Measurements from ENCODE around the gene OLFM4.

The OLFM4 gene

GRCh38 chr13:53014495-53015443, 13.8 kb upstream of the OLFM4 start:
- Histone ChIP-seq H3K4me3 (ENCODE audit: low read depth, low read length) (no peak overlapping the region), H3K36me3 (ENCODE audit: control insufficient read depth, insufficient read depth, low read length) (no peaks in the 10 kb centered on the region), H3K27ac (ENCODE audit: low read depth, low read length) (no peak overlapping the region), H3K9me3 (ENCODE audit: control insufficient read depth, insufficient read depth, low read length) (no peaks in the 10 kb centered on the region), H3K9ac (ENCODE audit: low read depth, low read length) (no peak overlapping the region), H3K27me3 (ENCODE audit: control insufficient read depth, insufficient read depth, low read length) (no peaks in the 10 kb centered on the region), H3K4me1 (ENCODE audit: control insufficient read depth, insufficient read depth, low read length) (no peaks in the 10 kb centered on the region)

DNA sequence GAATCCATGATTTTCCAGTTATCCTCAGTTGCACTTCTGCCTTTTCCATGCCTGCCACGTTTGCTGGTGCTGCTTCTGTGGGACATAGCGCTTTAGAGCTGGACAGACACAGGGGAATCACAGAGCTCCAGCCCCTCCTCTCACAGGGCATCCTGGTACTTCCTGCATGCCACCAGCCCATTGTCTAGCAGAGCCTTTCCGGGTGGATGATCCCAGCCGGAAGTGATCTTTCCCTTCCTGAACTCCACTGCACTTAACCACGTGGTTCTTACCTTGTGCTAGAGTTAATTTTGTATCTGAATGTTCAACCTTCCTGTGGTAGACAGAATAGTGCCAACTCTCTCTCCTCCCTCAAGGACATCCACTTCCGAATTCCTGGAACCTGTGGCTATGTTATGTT, 12.6 kb upstream of the OLFM4 start:
- H3K4me3 ChIP-seq (ENCODE audit: low read depth, low read length), result no peak overlapping the region
- H3K4me1 ChIP-seq (ENCODE audit: control insufficient read depth, insufficient read depth, low read length), result peaks cover 3% of the 10 kb centered on the region
- no peaks in the 10 kb centered on the region for H3K27me3 ChIP-seq (ENCODE audit: control insufficient read depth, insufficient read depth, low read length)
- H3K36me3 ChIP-seq (ENCODE audit: control insufficient read depth, insufficient read depth, low read length), result no peaks in the 10 kb centered on the region
- H3K27ac ChIP-seq (ENCODE audit: low read depth, low read length), result no peak overlapping the region
- H3K9ac ChIP-seq (ENCODE audit: low read depth, low read length), result no peak overlapping the region
- no peaks in the 10 kb centered on the region for H3K9me3 ChIP-seq (ENCODE audit: control insufficient read depth, insufficient read depth, low read length)

GRCh38 chr13:53017433-53017970, 11.1 kb upstream of the OLFM4 start:
- no peak overlapping the region for H3K4me3 ChIP-seq (ENCODE audit: low read depth, low read length)
- no peaks in the 10 kb centered on the region for H3K9me3 ChIP-seq (ENCODE audit: control insufficient read depth, insufficient read depth, low read length)
- peaks cover 14% of the 10 kb centered on the region for H3K4me1 ChIP-seq (ENCODE audit: control insufficient read depth, insufficient read depth, low read length)
- H3K27me3 ChIP-seq (ENCODE audit: control insufficient read depth, insufficient read depth, low read length), result no peaks in the 10 kb centered on the region
- H3K9ac ChIP-seq (ENCODE audit: low read depth, low read length), result no peak overlapping the region
- no peak overlapping the region for H3K27ac ChIP-seq (ENCODE audit: low read depth, low read length)
- no peaks in the 10 kb centered on the region for H3K36me3 ChIP-seq (ENCODE audit: control insufficient read depth, insufficient read depth, low read length)

- Histone ChIP-seq H3K36me3 (ENCODE audit: control insufficient read depth, insufficient read depth, low read length) (no peaks in the 10 kb centered on the region), H3K27ac (ENCODE audit: low read depth, low read length) (no peak overlapping the region), H3K9me3 (ENCODE audit: control insufficient read depth, insufficient read depth, low read length) (no peaks in the 10 kb centered on the region), H3K4me1 (ENCODE audit: control insufficient read depth, insufficient read depth, low read length) (peaks cover 14% of the 10 kb centered on the region), H3K9ac (ENCODE audit: low read depth, low read length) (no peak overlapping the region), H3K27me3 (ENCODE audit: control insufficient read depth, insufficient read depth, low read length) (no peaks in the 10 kb centered on the region), H3K4me3 (ENCODE audit: low read depth, low read length) (no peak overlapping the region)
Observed at GRCh38 chr13:53018690-53019647, 9.6 kb upstream of the OLFM4 start.

DNA sequence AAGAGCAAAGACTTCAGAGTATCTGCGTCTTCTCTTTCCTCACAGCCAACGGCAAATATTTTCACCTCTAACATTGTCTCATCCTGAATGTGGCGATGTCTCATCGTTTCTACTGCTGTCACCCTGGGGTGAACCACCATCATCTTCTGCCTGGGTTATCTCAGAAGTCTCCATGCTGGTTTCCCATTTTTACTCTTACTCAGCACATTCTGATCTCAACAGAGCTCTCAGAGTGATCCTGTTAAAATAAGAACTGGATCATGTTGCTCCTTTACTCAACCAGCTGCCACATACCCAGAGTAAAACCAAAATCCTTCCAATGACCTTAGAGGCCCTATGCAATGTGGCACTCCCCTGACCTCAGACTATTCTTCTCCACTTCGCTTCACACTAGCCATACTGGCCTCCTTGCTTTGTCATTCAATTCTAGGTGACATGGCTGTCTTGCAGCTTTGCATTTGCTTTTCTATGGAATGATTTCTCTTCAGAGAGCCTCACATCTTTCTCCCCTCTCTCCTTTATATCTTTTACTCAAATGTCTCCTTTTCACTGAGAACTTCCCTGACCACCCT, 7.8 kb upstream of the OLFM4 start:
- Histone ChIP-seq H3K27me3 (ENCODE audit: control insufficient read depth, insufficient read depth, low read length) (no peaks in the 10 kb centered on the region), H3K4me1 (ENCODE audit: control insufficient read depth, insufficient read depth, low read length) (peaks cover 14% of the 10 kb centered on the region), H3K4me3 (ENCODE audit: low read depth, low read length) (no peak overlapping the region; the same call in 1 of the 2 replicates), H3K9ac (ENCODE audit: low read depth, low read length) (no peak overlapping the region), H3K36me3 (ENCODE audit: control insufficient read depth, insufficient read depth, low read length) (no peaks in the 10 kb centered on the region), H3K27ac (ENCODE audit: low read depth, low read length) (no peak overlapping the region), H3K9me3 (ENCODE audit: control insufficient read depth, insufficient read depth, low read length) (no peaks in the 10 kb centered on the region)

- H3K27me3 ChIP-seq (ENCODE audit: control insufficient read depth, insufficient read depth, low read length), result no peaks in the 10 kb centered on the region
- H3K4me3 ChIP-seq (ENCODE audit: low read depth, low read length), result no peak overlapping the region
- no peak overlapping the region for H3K9ac ChIP-seq (ENCODE audit: low read depth, low read length)
- no peak overlapping the region for H3K27ac ChIP-seq (ENCODE audit: low read depth, low read length)
- no peaks in the 10 kb centered on the region for H3K36me3 ChIP-seq (ENCODE audit: control insufficient read depth, insufficient read depth, low read length)
- H3K4me1 ChIP-seq (ENCODE audit: control insufficient read depth, insufficient read depth, low read length), result peaks cover 14% of the 10 kb centered on the region
- H3K9me3 ChIP-seq (ENCODE audit: control insufficient read depth, insufficient read depth, low read length), result no peaks in the 10 kb centered on the region
Observed at GRCh38 chr13:53023246-53023645, 5.4 kb upstream of the OLFM4 start.

DNA sequence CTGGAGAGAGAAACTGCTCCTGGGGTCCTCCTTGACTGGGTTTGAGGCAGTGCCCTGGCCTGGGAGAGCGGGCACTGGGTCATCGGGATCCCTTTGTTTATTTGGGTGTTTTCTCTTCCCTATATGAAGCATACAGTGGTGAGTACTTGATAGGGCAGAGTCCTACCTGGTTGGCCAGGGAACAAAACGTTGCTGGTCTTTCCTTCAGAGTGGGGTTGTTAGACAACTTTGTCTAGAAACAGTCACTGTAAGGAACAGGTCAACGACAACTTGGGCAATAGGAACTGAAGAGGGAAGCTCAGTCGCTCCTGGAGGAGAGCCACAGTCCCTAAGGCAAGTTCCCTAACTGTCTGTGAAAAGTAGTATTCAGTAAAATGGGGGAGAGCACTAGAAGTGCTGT, 550 bp upstream of the OLFM4 start:
- no peaks in the 10 kb centered on the region for H3K36me3 ChIP-seq (ENCODE audit: control insufficient read depth, insufficient read depth, low read length)
- H3K27ac ChIP-seq (ENCODE audit: low read depth, low read length), result no peak overlapping the region
- H3K4me1 ChIP-seq (ENCODE audit: control insufficient read depth, insufficient read depth, low read length), result 0 out of 2 replicates have a peak, but pooled peaks cover 6% of the 10 kb centered on the region
- H3K9me3 ChIP-seq (ENCODE audit: control insufficient read depth, insufficient read depth, low read length), result no peaks in the 10 kb centered on the region
- no peaks in the 10 kb centered on the region for H3K27me3 ChIP-seq (ENCODE audit: control insufficient read depth, insufficient read depth, low read length)
- H3K9ac ChIP-seq (ENCODE audit: low read depth, low read length), result no peak overlapping the region
- no peak overlapping the region for H3K4me3 ChIP-seq (ENCODE audit: low read depth, low read length)

DNA sequence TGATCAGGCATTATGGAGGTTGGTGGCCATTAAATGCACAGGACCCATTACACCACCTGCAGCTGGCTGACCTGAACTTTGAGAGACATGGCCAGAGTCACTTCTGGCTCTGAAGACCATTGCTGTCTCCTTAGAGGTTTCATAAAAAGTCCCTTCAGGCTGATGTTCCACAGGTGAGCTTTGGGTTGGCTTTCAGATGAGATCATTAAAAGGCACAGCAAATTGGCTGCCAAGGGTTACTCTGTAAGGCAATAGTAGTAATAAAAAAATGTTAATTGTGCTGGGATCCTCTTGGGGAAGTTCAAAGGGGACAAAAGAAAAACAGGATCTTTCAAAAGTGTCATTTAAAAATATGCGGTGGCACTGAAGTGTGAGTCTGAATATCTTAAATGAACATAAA, 4.2 kb downstream of the OLFM4 start:
- Histone ChIP-seq H3K4me3 (ENCODE audit: low read depth, low read length) (no peak overlapping the region), H3K4me1 (ENCODE audit: control insufficient read depth, insufficient read depth, low read length) (0 out of 2 replicates have a peak, but pooled peaks cover 6% of the 10 kb centered on the region), H3K36me3 (ENCODE audit: control insufficient read depth, insufficient read depth, low read length) (no peaks in the 10 kb centered on the region), H3K9ac (ENCODE audit: low read depth, low read length) (no peak overlapping the region), H3K27ac (ENCODE audit: low read depth, low read length) (no peak overlapping the region), H3K27me3 (ENCODE audit: control insufficient read depth, insufficient read depth, low read length) (no peaks in the 10 kb centered on the region), H3K9me3 (ENCODE audit: control insufficient read depth, insufficient read depth, low read length) (no peaks in the 10 kb centered on the region)

GRCh38 chr13:53038993-53039392, 10.4 kb downstream of the OLFM4 start:
- Histone ChIP-seq H3K36me3 (ENCODE audit: control insufficient read depth, insufficient read depth, low read length) (no peaks in the 10 kb centered on the region), H3K9me3 (ENCODE audit: control insufficient read depth, insufficient read depth, low read length) (no peaks in the 10 kb centered on the region), H3K4me3 (ENCODE audit: low read depth, low read length) (no peak overlapping the region), H3K27ac (ENCODE audit: low read depth, low read length) (no peak overlapping the region), H3K4me1 (ENCODE audit: control insufficient read depth, insufficient read depth, low read length) (peaks cover 4% of the 10 kb centered on the region; the same call in 1 of the 2 replicates), H3K27me3 (ENCODE audit: control insufficient read depth, insufficient read depth, low read length) (no peaks in the 10 kb centered on the region), H3K9ac (ENCODE audit: low read depth, low read length) (no peak overlapping the region)

- no peaks in the 10 kb centered on the region for H3K27me3 ChIP-seq (ENCODE audit: control insufficient read depth, insufficient read depth, low read length)
- no peak overlapping the region for H3K4me3 ChIP-seq (ENCODE audit: low read depth, low read length)
- peaks cover 4% of the 10 kb centered on the region; the same call in 1 of the 2 replicates for H3K4me1 ChIP-seq (ENCODE audit: control insufficient read depth, insufficient read depth, low read length)
- no peaks in the 10 kb centered on the region for H3K36me3 ChIP-seq (ENCODE audit: control insufficient read depth, insufficient read depth, low read length)
- H3K9me3 ChIP-seq (ENCODE audit: control insufficient read depth, insufficient read depth, low read length), result no peaks in the 10 kb centered on the region
- H3K27ac ChIP-seq (ENCODE audit: low read depth, low read length), result no peak overlapping the region
- no peak overlapping the region for H3K9ac ChIP-seq (ENCODE audit: low read depth, low read length)
Observed at GRCh38 chr13:53041968-53042516, 13.4 kb downstream of the OLFM4 start.

All from HUES48 (cell line).